HG02884 (cell line): ENCODE results near the gene SECTM1.

Experiments
- ATAC-seq: cut with Tn5 transposase; IDR thresholded peaks from one replicate; pipeline ENCODE4 v1.9.1; 2021; ENCODE audit warnings: mild to moderate bottlenecking, moderate library complexity; ENCODE audit not compliant: unreplicated experiment

SECTM1 gene

GRCh38 chr17:82301916-82302567 is 31.5 kb downstream of the SECTM1 start:
- ATAC-seq: no peak

GRCh38 chr17:82301300-82301915 is 32.2 kb downstream of the SECTM1 start:
- no peak for ATAC-seq

GRCh38 chr17:82300707-82301270 is 32.8 kb downstream of the SECTM1 start:
- no peak for ATAC-seq

- no peak for ATAC-seq
These were observed 33.3 kb downstream of the SECTM1 start for GRCh38 chr17:82300228-82300627.

GRCh38 chr17:82299452-82299851 is 34.1 kb downstream of the SECTM1 start:
- no peak for ATAC-seq

- no peak for ATAC-seq
These were observed 34.8 kb downstream of the SECTM1 start for GRCh38 chr17:82298538-82299421.

- ATAC-seq: peak; percentile 48
These were observed 35.6 kb downstream of the SECTM1 start for GRCh38 chr17:82297714-82298537.

GRCh38 chr17:82297280-82297713 is 36.3 kb downstream of the SECTM1 start:
- no peak for ATAC-seq

GRCh38 chr17:82296511-82297279 is 36.9 kb downstream of the SECTM1 start:
- ATAC-seq: no peak

GRCh38 chr17:82295472-82295814 is 38.1 kb downstream of the SECTM1 start:
- no peak for ATAC-seq

- ATAC-seq: no peak
These were observed 39.3 kb downstream of the SECTM1 start for GRCh38 chr17:82294064-82294773.

- peak; percentile 93 for ATAC-seq
These were observed 41.1 kb downstream of the SECTM1 start for GRCh38 chr17:82292251-82293154.

- ATAC-seq: no peak
These were observed 41.9 kb downstream of the SECTM1 start for GRCh38 chr17:82291582-82292250.

GRCh38 chr17:82287868-82288801 is 45.4 kb downstream of the SECTM1 start:
- no peak for ATAC-seq

GRCh38 chr17:82287013-82287867 is 46.3 kb downstream of the SECTM1 start:
- ATAC-seq: no peak

- no peak for ATAC-seq
These were observed 48.4 kb downstream of the SECTM1 start for GRCh38 chr17:82285141-82285540.
